Gastroesophageal sphincter (tissue), 3 donors: ENCODE results near the gene RERE.

ENCODE experiments used
- POLR2A ChIP-seq, 2 donors: fragments of 450-650 bp; IDR thresholded peaks; one replicate each; pipeline ENCODE4 v1.6.1; 2017; ENCODE audit warnings: antibody characterized with exemption in 2 of 2, mild to moderate bottlenecking in 2 of 2, moderate library complexity in 1 of 2
- POLR2AphosphoS5 ChIP-seq: sonication (generic); formaldehyde crosslinking; IDR thresholded peaks from one replicate; pipeline ENCODE4 v1.6.1; 2017; ENCODE audit warnings: antibody characterized with exemption
- TF ChIP-seq, protein P1 (sequence below), 4 experiments: fragments of 200-600 bp in 2 of 4; fragments of 450-650 bp in 2 of 4; sonication (generic) in 1 of 4; IDR thresholded peaks; one replicate each; pipeline ENCODE4 v1.5.1; 2017 to 2019; ENCODE audit warnings: antibody characterized with exemption in 4 of 4, mild to moderate bottlenecking in 2 of 4, moderate library complexity in 2 of 4

DNA sequence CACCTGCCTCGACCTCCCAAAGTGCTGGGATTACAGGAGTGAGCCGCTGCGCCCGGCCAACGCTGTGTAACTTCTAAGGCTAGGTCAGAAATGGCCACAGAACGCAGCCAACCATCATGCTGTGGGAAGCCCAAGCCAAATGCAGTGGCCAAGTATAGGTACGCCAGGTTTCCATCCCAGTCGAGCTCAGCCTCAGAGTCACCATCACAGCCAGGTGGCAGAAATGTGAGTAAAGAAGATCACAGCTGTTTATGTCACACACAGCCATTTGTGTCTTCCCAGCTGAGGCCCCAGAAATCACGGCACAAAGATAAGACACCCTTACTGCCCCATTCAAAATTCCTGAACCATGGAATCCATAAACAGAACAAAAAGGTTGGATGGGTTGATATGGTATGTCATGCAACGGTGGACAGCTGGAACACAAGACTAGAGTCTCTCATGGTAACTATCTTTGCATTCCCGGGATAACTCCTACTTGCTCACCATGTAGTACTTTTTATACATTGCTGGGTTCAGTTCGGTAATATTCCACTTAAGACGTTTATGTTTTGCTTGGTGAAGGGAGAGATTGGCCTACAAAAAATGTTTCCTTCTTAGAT is 415.2 kb downstream of the RERE start:
- TF ChIP-seq, protein P1, sequence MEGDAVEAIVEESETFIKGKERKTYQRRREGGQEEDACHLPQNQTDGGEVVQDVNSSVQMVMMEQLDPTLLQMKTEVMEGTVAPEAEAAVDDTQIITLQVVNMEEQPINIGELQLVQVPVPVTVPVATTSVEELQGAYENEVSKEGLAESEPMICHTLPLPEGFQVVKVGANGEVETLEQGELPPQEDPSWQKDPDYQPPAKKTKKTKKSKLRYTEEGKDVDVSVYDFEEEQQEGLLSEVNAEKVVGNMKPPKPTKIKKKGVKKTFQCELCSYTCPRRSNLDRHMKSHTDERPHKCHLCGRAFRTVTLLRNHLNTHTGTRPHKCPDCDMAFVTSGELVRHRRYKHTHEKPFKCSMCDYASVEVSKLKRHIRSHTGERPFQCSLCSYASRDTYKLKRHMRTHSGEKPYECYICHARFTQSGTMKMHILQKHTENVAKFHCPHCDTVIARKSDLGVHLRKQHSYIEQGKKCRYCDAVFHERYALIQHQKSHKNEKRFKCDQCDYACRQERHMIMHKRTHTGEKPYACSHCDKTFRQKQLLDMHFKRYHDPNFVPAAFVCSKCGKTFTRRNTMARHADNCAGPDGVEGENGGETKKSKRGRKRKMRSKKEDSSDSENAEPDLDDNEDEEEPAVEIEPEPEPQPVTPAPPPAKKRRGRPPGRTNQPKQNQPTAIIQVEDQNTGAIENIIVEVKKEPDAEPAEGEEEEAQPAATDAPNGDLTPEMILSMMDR (IDR thresholded peaks at IDR 0.05): no peak
- no peak for TF ChIP-seq POLR2A (IDR thresholded peaks at IDR 0.05)
- no peak for TF ChIP-seq POLR2AphosphoS5
